ENCODE data around the gene TRIM54.

- no peak for TF ChIP-seq CTCF (IDR thresholded peaks at IDR 0.05)
- TF ChIP-seq POLR2A (IDR thresholded peaks at IDR 0.05), result no peak
Observed at GRCh38 chr2:27335311-27335710, 53.1 kb downstream of the TRIM54 start.

All from lower leg skin (tissue), 3 donors.